Panc1 (cell line): ENCODE data around the gene RS1.

Source experiments
- CTCF ChIP-seq: fragments of 450-650 bp; IDR thresholded peaks from 2 replicates; pipeline ENCODE4 v1.5.1; 2017; ENCODE audit warnings: mild to moderate bottlenecking
- POLR2AphosphoS5 ChIP-seq: IDR thresholded peaks from 2 replicates; pipeline ENCODE4 v1.6.1; 2012; ENCODE audit warnings: mild to moderate bottlenecking, low read depth, low read length, moderate library complexity

- TF ChIP-seq POLR2AphosphoS5 (no peak), CTCF (no peak)
Measured at GRCh38 chrX:18649498-18649951, 22.4 kb downstream of the RS1 start.
